ENCODE data around the gene ITPKB.

ITPKB gene

DNA sequence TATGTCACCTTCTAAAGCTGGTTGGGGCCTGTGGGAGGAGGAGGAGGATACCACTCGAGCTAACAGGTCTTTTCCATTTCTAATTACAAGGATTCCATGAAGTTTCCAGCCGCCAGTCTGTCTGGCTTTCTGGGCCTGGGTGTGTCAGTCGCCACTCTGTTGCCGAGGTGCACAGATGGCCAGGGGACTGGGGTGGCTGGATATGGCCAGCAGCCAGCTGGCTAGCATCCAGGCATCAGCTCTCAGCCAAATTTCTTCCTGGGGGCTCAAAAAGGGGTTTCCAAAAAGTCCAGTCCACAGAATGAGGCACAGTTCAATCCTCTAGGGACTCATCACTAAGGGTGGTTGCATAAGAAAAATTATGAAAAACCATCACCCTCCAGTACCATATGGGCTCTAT lies 32.4 kb downstream of the ITPKB start:
- DNase-seq (ENCODE audit: low read depth, low spot score) = no peak

DNA sequence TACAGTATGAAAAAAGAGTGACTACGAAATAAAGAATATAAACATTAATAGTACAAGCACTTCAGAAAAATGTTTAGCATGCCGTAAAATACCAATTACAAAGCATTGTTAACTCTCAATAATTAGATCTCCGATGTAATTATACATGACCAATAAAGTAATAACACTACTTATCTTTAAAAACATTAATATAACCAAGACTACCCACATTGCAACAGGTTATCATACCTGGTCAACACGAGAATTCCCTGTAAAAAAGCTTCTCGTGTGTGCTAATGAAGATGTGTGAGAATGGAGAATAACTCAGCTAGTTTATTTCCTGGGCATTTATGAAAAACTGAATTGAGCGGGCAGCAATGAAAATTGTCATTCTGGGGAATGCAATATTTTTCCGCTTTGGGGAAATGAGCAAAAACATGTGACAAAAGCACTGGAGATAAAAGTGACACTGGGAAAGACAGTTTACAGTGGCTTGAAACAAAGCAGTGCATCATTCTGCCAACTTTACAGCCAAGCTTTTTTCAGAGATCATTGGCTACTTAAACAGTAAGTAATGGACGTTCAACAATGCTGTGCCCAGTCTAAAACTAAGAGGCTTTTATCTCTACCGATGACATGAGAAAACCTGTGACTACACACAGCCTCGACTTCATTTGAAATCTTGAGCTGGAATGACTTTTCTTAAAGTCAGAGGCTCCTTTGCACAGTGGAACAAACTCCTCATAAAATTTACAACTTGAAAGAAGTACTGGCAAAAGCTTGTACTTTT lies 34.7 kb downstream of the ITPKB start:
- DNase-seq (ENCODE audit: low read depth, low spot score) = no peak

DNA sequence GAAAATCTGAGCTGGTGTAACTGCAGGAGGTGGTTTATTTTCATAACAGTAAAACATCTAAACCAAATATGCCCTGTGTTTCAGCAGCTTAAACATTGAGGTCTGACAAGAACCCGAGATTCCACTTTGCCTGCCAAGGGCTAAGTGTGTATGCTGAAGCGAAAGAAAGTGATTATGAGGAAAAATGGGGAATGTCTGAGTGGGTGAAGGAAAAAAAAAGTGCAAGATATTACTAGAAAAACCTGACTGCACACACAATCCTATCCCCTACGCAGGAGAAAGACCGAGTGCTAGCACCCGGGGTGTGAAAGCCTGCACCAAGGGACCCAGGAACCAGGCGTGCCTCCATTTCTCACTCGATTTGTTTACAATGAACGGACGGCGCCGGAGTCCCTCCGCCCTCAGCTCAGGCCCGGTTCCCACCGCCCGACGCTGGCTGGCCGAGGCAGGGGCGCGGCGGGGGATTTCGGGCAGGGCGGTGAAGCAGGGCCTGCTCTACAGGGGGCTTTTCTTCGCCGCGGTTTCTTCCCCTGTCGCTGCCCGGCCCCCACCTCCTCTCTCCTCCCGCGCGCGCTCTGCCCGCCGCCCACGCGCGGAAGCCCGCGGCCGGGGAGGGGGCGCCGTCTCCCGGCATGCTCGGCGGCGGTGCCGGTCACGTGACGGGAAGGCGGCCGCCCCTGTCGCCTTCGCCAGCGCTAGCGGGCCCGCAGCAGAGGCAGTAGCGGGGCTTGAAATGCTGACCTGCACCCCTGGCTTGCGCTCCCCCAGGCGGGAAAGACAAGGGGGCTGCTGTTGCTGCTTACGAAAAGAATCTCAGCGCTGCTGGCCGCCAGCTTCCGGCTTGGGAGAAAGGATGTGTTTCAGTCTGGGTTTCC lies 35.9 kb downstream of the ITPKB start:
- no peak for DNase-seq (ENCODE audit: low read depth, low spot score)

DNA sequence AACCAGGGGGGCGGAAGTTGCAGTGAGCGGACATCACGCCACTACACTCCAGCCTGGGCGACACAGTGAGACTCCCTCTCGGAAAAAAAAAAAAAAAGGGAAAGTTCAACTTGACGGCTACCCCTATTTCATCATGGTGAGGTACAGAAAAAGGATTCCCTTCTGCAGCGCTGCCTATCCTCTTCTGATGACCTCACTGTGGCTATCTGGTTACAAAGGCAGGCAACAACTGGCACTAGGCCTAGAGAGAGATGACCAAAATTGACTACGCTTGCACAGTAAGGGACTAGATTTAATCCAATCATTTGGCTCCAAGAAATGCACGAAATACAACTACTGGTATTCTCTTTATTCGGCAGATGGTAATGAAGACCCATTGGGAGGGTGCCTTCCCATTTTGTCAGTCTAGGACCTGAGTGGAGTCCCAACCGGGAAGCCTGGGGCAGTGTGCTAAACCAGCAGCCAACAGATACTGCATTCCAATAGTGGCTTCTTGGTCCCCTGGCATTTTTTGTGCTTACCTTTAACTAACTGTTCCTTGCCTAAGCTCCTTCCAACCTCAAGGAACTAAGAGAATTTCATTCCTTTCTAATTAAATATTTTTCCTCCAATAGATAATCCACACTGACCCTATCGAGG lies 36.6 kb downstream of the ITPKB start:
- no peak for DNase-seq (ENCODE audit: low read depth, low spot score)

DNA sequence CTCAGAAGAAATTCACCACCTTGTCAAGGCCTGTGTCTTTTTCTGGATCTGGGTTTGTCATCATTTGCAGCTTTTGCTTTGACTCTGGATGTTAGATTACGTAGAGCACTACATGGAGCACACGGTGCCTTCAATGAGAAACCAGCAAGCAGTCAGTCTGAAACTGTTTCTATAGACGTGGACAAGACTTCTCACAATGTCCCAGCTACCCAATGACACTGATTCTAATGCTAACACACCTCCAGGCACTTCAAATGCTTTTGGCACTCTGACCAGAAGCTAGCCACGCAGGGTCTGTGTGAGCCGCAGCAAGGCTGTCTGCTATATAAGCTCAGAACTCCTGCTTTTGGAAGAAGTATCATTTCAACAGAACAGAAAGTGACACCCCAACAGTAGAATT lies 38.2 kb downstream of the ITPKB start:
- DNase-seq (ENCODE audit: low read depth, low spot score) = no peak

DNA sequence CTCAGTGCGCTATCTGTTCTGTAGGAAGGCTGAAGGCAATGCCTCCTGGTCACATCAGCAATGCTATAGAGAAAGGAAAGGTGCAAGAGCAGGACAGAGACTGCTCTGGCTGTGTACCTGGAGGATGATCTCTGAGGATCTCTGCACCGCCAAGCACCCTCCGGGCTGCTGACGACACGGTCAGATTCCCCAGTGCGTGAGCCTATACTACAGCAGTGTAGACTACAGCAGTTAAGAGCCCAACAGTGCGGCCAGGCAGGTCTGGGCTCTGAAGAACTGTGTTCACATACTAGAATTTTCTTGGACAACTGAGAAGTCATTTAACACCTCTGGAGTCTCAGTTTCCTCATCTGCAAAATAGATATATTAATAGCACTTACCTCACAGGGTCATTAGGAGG lies 39.9 kb downstream of the ITPKB start:
- no peak for DNase-seq (ENCODE audit: low read depth, low spot score)

DNA sequence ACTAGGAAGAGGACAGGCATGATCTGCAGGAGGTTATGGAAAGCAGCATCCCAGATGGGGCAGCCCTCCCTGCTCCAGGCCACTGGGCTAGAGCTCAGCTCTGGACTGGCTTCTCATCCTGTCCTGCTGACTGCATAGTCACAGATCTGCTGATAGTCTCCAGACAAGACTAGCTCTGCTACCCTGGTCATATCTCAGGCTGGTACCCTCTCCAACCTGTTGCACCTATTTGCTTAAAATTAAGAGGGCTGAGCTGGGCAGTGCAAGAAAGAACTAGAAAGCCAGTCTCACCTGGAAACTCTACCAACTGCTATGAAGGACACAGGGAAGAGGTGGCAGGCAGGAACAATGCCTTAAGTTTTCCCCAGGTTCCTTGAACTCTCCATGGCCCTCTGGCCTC lies 40.4 kb downstream of the ITPKB start:
- DNase-seq (ENCODE audit: low read depth, low spot score) = no peak

DNA sequence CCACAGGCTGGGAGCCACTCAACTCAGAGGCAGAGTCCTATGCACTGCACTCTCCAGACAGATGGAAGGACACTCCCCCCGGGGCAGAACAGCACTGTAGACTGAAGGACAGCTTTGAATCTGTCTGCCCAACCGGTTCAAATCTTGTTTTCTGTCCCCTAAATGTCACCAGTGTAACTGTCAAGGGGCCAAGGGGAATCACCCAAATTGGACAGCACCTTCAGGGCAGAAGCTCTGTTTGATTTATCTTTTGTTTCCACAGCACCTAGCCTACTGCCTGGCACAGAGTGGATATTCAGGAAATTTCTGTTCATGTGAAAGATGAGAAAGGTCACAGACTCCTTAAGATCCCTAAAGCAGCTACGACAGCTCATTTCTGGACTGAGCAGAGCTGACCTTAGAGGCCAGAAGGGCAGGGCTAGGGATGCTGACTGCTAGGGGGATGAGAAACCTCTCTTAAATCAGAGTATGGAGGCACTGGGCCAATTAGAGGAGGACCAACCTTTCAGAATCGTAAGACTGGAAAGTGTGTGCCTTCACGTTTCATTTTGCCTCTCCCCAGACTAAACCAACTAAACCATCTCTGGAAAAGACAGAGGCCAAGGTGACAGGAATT lies 41.0 kb downstream of the ITPKB start:
- no peak for DNase-seq (ENCODE audit: low read depth, low spot score)

DNA sequence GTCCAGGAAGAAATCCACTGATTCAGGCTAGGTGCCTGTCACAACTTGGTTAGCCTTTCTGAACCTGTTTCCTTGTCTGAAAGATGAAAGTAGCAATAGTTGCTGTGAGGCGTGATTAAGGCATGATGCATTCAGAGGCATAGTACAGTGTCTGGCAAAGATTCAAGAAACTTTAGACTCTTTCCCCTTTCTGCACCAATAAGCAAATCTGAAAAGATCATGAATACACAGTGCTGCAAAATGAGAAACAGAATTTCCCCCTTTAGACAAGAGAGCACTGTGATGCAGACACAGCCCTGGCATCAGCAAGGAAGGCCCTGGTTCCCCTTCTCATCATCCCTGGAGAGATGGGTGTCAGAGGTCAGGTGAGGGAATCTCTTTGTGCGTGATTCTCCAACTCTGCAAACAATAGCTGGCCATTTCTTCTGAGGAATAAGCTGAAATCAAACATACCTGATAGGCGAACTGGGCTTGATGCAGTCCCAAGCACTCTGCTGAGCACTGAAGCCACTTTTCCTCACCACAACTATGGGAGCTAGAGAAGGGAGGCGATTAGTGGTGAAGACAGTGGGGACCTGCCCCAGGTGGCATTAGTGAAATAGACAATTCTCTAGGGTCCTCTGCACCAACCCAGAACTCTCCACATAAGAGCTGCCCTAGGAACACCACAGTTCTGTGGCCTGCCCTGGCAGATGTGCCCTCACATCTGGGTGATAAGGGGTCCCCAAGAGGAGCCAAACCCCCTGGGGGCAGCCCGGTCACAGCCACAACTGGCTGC lies 41.7 kb downstream of the ITPKB start:
- no peak for DNase-seq (ENCODE audit: low read depth, low spot score)

DNA sequence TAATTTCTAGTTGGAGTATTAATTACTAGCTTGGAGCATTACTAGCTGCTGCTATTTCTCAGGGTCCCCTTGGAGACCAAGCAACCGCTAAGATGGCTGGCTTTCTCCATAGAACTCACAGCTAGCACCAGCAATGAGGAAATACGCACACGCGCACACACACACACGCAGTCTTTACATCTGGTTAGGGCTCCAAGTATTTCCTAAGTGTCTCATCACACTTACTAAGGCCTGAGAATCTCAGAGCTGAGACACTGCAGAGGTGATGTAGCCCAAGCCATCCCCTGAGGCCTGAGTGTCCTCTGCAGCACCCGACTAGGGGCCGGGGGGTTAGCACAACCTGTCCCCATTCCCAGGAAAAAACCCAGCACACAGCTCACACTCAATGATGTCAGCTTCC lies 42.5 kb downstream of the ITPKB start:
- DNase-seq (ENCODE audit: low read depth, low spot score) = no peak

DNA sequence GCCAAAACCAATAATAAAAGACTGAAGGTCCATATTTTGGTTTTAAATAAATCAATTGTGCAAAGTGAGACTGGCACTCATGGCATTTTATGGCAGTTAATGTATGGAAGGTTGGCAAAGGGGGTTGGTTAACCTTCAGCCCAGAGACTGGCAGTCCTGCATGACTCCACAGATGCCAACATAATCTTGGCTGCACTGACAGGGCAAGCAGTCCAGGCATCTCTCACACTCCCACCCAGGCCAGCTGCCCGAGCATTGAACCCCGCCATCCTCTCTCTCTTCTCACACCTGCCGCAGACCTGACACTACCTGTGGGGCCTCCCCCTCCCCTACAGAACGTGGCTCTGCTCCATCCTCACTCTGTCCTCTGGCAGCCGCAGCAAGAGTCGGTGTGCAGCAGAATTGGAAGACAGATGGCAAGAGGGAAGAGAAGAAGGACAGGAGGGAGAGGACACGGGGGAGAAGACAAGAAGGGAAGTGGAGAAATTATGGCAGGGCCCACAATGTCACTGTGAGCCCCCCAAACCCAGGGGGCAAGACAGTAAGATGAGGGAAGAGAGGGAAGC lies 43.7 kb downstream of the ITPKB start:
- no peak for DNase-seq (ENCODE audit: low read depth, low spot score)

DNA sequence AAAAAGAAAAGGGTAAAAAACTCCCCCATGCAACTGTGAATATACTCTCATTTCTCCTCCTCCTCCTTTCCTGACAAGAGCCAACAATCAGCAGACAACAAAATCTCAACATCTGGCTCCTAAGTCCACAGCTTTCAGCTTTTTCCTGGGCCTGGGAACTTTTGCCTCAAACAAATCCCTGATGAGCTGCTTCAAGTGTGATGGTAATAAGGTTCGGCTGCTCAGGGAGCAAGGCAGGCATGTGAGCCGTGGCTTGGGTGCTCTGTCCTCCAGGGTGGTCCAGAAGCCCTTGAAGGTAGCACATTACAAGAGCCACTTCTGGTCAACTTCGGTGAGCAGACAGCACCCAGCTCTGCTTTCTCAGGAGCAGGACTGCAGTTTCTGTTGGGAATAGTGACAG lies 46.3 kb downstream of the ITPKB start:
- no peak for DNase-seq (ENCODE audit: low read depth, low spot score)

DNA sequence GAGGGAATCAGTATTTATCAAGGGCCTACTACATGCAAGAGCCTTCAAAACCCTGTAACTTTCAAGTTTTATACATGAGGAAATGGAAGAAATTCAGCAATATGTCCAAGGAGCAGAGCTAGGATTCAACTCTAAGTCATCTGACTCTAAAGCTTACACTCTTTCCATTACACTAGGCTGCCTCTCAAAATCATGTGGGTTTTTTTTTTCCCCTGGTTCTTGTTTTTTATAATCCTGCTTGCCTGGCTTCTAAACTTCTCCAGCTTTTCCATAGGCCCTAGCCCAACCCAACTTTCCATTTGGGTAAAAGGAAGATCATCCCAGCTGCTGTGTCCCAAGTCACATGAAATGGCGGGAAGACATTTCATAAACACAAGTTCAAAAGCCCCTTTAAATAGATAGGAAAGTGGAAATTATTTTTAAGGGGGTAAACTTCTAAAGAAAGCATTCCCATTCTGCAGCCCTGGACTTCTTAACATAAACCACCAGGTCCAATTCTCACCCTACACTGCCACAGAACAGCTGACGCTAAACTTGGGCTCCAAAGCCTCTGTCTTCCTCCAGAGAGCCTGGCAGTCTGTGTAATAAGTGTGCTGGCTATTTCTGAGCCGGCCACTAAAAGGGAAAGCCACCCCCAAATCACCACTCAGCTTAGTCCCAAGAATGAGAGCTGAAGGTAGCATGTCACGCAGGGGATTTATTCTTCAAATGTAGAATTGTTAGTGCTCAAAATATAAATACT lies 46.9 kb downstream of the ITPKB start:
- DNase-seq (ENCODE audit: low read depth, low spot score) = no peak

DNA sequence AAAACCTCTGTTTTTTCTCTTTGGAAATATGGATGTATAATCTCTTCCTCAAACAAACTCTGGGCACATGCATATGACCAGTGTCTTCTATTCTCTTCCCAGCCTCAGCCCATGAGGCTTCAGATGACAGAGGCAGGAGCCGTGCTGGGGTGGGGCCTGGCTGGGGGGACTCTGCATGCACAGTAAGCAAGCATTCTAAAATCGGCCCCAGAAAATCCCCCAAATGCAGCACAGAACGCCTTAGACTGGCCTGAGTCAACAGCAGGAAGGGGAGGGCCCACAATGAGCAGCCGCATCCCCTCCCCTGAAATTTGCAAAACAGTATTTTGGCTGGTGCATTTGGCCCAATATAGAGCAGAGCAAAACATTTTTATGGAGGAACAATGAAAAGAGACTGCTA lies 47.8 kb downstream of the ITPKB start:
- no peak for DNase-seq (ENCODE audit: low read depth, low spot score)

DNA sequence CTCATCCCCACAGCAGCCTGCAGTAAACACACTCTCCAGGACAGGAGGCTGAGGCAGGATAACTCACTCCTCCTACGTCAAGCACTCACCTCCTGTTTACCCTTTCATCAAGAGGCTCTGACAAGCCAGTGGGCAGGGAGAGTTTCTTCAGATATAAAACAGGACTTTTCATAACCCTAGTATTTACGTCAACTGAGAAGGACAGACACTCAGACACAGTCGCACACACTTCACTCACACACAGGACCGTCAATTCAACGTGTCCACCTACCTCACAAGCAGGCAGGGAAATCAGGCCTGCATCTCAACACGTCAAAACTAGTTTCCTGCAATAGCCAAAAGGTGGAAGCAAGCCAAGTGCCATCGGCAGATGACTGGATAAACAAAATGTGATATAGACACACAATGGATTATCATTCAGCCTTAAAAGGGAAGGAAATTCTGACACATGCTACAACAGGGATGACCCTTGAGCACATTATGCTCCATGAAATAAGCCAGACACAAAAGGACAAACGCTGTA lies 48.6 kb downstream of the ITPKB start:
- no peak for DNase-seq (ENCODE audit: low read depth, low spot score)

DNA sequence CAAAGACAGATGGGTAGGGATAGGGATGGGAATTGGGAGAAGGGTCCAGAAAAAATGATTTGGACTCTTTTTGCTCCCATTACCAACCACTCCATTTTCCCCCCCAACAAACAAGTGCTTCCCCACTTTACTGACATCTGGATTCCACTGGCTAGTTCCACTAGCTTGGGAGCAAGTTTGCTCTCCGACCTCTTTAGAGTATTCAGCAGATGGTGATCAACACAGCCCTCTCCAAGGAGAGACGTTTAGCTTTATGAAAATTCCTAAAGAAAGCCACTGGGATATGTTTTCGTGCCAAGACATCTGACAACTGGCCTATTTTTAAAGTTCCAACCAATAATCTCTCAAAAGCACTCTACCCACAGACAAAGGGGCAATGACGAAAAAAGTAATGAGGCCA lies 50.3 kb downstream of the ITPKB start:
- DNase-seq (ENCODE audit: low read depth, low spot score) = no peak

DNA sequence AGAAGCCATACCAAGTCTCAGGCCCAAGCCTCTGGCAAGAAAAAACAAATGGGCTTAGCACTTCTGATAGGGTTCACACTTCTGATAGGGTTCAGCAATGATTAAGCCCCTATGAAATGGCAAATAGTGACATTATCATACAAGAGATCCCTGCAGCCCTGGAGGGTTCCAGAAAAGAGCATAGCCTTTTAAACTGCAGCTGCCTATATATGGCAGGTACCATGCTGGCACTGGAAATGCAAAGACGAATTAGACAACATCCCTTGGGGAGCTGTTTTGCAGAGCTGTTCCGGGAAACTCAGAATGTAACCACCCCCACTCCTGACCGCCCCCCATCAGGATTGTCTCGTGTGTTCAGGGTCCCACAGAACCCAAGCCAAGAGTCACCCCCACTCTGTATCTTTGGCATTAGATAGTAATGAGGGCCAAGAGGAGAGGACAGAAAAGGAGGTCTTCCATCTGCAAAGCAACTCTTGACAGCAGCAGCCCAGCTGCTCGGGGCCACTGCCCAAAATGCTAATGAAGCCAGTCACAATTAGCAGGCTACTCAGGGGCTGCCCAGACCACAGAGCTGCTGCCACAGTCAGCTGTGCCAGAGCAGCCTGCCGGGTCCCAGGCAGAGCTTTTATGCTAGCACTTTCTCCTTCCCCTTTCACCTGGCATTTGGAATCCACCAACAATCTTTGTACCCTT lies 50.9 kb downstream of the ITPKB start:
- no peak for DNase-seq (ENCODE audit: low read depth, low spot score)

DNA sequence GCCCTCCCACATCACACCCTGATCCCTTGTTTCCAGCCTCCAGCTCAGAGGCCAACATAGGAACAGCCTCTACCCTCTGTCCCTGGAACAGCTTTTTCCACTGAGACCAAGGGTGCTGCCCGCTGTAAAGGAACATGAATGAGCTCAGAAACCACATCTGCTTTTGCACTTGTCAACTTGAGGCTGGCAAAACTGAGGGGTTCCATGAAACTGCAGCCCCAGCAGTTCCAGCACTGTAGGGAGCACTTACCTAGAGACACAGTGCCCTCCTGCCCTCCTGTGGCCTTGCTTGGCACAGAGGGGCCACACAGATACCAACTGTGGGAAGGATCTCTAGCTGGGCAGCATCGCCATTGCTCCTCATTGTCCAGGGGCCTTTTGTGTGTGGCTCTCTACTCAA lies 51.7 kb downstream of the ITPKB start:
- no peak for DNase-seq (ENCODE audit: low read depth, low spot score)
